ENCODE data around the gene PDIA4.
"Not testable (repeated sequence)": the region's sequence is repeated elsewhere in the genome, so short reads cannot be mapped to it uniquely, and the experiment has no call there.

- TF ChIP-seq CTCF, POLR2A (IDR thresholded peaks at IDR 0.05): not testable (repeated sequence)
These were observed 34.1 kb upstream of the PDIA4 start for GRCh38 chr7:149062217-149062899.
